Body of pancreas (tissue), 4 donors: ENCODE results near the gene PRRT1B. TPM values are rescaled to one million over a fixed set of nuclear protein-coding genes. Genes with fewer than 3 reads are reported as not detected.

ENCODE experiments used
- ATAC-seq: fragments of 150-250 bp; one replicate; pipeline ENCODE4 v1.9.1; 2016
- DNase-seq, 4 donors: peaks; one replicate each; pipeline ENCODE4 v3.0.0-alpha.2; 2019
- H3K27ac ChIP-seq, 4 donors: fragments of 200-600 bp; sonication (generic); 1 replicate in 3 of 4; 2 replicates in 1 of 4; pipeline versions ENCODE4 v1.5.1 to v1.6.1; 2016 to 2019; ENCODE audit warnings: mild to moderate bottlenecking in 1 of 4, mixed read lengths in 1 of 4, moderate library complexity in 1 of 4
- H3K27me3 ChIP-seq, 2 donors: fragments of 200-600 bp; sonication (generic); one replicate each; pipeline ENCODE4 v1.6.0; 2016; ENCODE audit warnings: mild to moderate bottlenecking in 1 of 2
- H3K36me3 ChIP-seq, 2 donors: fragments of 200-600 bp; sonication (generic); replicated peaks in 1 of 2; 2 replicates each; pipeline ENCODE4 v1.5.1; 2016; ENCODE audit warnings: low read depth in 2 of 2; ENCODE audit not compliant: insufficient read depth in 1 of 2
- H3K4me1 ChIP-seq: fragments of 200-600 bp; sonication (generic); one replicate; pipeline ENCODE4 v1.6.0; 2016
- H3K4me3 ChIP-seq, 2 donors: fragments of 200-600 bp; sonication (generic); 1 replicate in 1 of 2; 2 replicates in 1 of 2; pipeline ENCODE4 v1.5.1; 2016 to 2019
- H3K9me3 ChIP-seq, 3 donors: fragments of 200-600 bp; sonication (generic); 1 replicate in 2 of 3; 2 replicates in 1 of 3; pipeline ENCODE4 v1.5.1; 2016
- POLR2A ChIP-seq, 3 donors: fragments of 450-650 bp; IDR thresholded peaks; one replicate each; pipeline ENCODE4 v1.6.1; 2016; ENCODE audit warnings: antibody characterized with exemption in 3 of 3, mild to moderate bottlenecking in 2 of 3
- WGBS, 2 donors: methylation state at CpG; one replicate each; pipeline ENCODE4 v1.1.5; 2017; 5-methylcytosine and 5-hydroxymethylcytosine counted together
- intact Hi-C: fragments of 100-400 bp; cut with DNase I; formaldehyde crosslinking; loops from one replicate; pipeline ENCODE4 v1.15.1; 2023
- total RNA-seq, 2 donors: library from RNA; depleted of rRNA; stranded (reverse); fragments of >200 nt; gene quantifications; one replicate each; pipeline ENCODE4 v1.1.0, GENCODE V29; 2016
- TF ChIP-seq, protein P1 (sequence below), 7 experiments: fragments of 450-650 bp in 4 of 7; fragments of 200-600 bp in 3 of 7; sonication (generic) in 3 of 7; IDR thresholded peaks; one replicate each; pipeline ENCODE4 v1.5.1; 2016 to 2019; ENCODE audit warnings: antibody characterized with exemption in 7 of 7

Gene PRRT1B
- total RNA-seq, 2 donors from 2014 or later, result 0.33 to 0.78 TPM

GRCh38 chr9:131608493-131609037, 63.2 kb downstream of the PRRT1B start:
- intact Hi-C loops, result no loop called here
- peak overlapping the region; percentile 48 to 82 (median 68) for H3K27ac ChIP-seq
- no peaks in the 10 kb centered on the region for H3K27me3 ChIP-seq
- peaks cover 0 to 9% of the 10 kb centered on the region in 2 donors for H3K36me3 ChIP-seq
- no peak overlapping the region for H3K4me3 ChIP-seq
- DNase-seq (peak; percentile 69 to 87 (median 78)), ATAC-seq (peak; percentile 81)
- H3K9me3 ChIP-seq, result no peaks in the 10 kb centered on the region
- peaks cover 43% of the 10 kb centered on the region for H3K4me1 ChIP-seq
- WGBS, 2 donors, result 69 to 77% methylated on average over 7 to 12 of the region's 12 CpGs
- TF ChIP-seq, protein P1, sequence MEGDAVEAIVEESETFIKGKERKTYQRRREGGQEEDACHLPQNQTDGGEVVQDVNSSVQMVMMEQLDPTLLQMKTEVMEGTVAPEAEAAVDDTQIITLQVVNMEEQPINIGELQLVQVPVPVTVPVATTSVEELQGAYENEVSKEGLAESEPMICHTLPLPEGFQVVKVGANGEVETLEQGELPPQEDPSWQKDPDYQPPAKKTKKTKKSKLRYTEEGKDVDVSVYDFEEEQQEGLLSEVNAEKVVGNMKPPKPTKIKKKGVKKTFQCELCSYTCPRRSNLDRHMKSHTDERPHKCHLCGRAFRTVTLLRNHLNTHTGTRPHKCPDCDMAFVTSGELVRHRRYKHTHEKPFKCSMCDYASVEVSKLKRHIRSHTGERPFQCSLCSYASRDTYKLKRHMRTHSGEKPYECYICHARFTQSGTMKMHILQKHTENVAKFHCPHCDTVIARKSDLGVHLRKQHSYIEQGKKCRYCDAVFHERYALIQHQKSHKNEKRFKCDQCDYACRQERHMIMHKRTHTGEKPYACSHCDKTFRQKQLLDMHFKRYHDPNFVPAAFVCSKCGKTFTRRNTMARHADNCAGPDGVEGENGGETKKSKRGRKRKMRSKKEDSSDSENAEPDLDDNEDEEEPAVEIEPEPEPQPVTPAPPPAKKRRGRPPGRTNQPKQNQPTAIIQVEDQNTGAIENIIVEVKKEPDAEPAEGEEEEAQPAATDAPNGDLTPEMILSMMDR (IDR thresholded peaks at IDR 0.05), result no peak
- peak in 1 of 3 donors; percentile 44 for TF ChIP-seq POLR2A (IDR thresholded peaks at IDR 0.05)

Other genes starting within 250 kb of the PRRT1B start
- 100 to 1,000 TPM in 1 of 2 donors, 10 to 100 TPM in 1; 78.3 to 177 TPM for gene PRRC2B, start 151.4 kb upstream of the PRRT1B start, total RNA-seq
- gene POMT1, start 42.6 kb upstream of the PRRT1B start, total RNA-seq, result 10 to 100 TPM; 22.1 to 34.6 TPM
- gene UCK1, start 14.3 kb upstream of the PRRT1B start, total RNA-seq, result 10 to 100 TPM; 16.5 to 37.1 TPM
- gene RAPGEF1, start 194.6 kb downstream of the PRRT1B start, total RNA-seq, result 10 to 100 TPM; 30.1 to 70.5 TPM